ENCODE data around the gene ALK. TPM values are rescaled to one million over a fixed set of nuclear protein-coding genes. Genes with fewer than 3 reads are reported as not detected.
A peak's percentile ranks its signal among the peaks of the same experiment; 100 is the strongest.

ALK gene
- total RNA-seq, 8 experiments from 2014 or later: 0.49 to 8.8 (median 3.8) TPM

DNA sequence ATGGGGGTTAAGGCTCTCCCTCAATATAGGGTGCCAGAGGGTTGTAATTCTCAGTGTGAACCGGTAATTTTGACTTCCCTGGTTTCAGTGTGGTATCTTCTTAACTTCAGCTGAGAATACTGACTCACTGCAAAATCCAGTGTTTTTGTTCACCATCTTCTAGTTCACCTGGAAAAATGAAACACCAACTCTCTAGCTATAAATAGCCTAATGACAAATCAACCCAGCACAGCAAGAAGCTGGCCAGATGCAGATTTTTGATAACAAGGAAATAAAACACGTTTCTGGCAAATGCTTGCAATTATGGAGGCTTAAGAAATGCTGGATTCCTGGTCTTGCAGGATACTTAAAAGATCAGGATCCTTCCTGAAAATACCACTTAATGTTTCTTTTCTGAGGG is 613.9 kb downstream of the ALK start:
- in situ Hi-C loops (cut with MboI; ENCODE audit: low pct_unique_long_range_greater_than_20kb in 2 of 9, low sequenced_read_pairs in 9 of 9, unreplicated experiment in 9 of 9): no loop called here
- Histone ChIP-seq H3K27ac (no peak overlapping the region), H3K4me3 (no peak overlapping the region), H3K4me1 (replicated peaks in 1 of 2) (peaks cover 0 to 15% of the 10 kb centered on the region in 2 donors)
- WGBS, 10 experiments: 0 to 100% (median 64%) methylated on average over 1 to 2 of the region's 2 CpGs; no CpG with 5 or more reads in 3 of the 10 experiments
- ATAC-seq (replicated peaks in 6 of 8): peak in 4 of 8 experiments; percentile 33 to 37 (median 35)

DNA sequence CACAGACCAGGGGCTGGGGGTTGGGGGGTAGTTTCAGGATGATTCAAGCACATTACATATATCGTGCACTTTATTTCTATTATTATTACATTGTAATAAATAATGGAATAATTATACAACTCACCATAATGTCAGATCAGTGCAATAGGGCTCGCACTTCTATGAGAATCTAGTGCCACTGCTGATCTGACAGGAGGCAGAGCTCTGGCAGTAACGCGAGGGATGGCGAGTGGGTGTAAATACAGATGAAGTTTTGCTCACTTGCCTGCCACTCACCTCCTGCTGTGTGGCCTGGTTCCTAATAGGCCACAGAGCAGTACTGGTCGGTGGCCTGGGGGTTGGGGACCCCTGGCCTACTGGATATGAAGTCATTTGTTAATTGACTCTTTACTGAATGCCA is 615.6 kb downstream of the ALK start:
- WGBS, 10 experiments: 0 to 100% (median 80%) methylated on average over 1 to 6 of the region's 6 CpGs; no CpG with 5 or more reads in 2 of the 10 experiments
- H3K27ac ChIP-seq: no peak overlapping the region
- H3K4me1 ChIP-seq (replicated peaks in 1 of 2): peaks cover 0 to 15% of the 10 kb centered on the region in 2 donors
- no peak overlapping the region for H3K4me3 ChIP-seq
- ATAC-seq (replicated peaks in 6 of 8): no peak
- in situ Hi-C loops (cut with MboI; ENCODE audit: low pct_unique_long_range_greater_than_20kb in 2 of 9, low sequenced_read_pairs in 9 of 9, unreplicated experiment in 9 of 9): no loop called here

DNA sequence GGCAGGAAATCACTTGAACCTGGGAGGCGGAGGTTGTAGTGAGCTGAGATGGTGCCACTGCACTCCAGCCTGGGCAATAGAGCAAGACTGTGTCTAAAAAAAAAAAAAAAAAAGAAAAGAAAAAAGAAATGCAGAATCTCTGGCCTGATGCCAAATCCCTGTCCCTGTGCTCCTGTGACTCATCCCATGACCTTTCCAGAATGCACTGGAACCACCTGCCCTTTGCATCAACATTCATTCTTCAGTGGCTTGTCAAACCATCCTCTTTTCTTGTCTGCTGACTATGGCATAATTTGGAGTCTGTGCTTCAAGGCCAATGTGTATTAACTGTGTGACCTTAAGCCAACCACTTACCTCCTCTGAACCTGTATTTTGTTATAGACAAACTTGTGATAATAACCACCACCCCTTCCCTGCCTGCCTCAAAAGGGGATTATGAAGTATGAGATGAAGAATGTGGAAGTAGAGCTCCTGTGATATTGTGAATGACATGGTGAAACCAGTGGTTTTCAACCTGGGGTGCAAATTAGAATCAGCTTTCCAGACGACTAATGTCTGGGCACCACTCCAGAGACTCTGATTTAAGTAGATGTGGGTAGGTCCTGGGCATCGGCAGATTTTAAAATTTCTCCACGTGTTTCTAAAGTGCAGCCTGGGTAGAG is 616.9 kb downstream of the ALK start:
- peaks cover 0 to 7% of the 10 kb centered on the region in 2 donors for H3K4me1 ChIP-seq (replicated peaks in 1 of 2)
- H3K27ac ChIP-seq: no peak overlapping the region
- 0 to 100% (median 60%) methylated on average over 1 to 4 of the region's 4 CpGs; no CpG with 5 or more reads in 2 of the 10 experiments for WGBS, 10 experiments
- no peak overlapping the region for H3K4me3 ChIP-seq
- in situ Hi-C loops (cut with MboI; ENCODE audit: low pct_unique_long_range_greater_than_20kb in 2 of 9, low sequenced_read_pairs in 9 of 9, unreplicated experiment in 9 of 9): no loop called here
- peak in 7 of 8 experiments; percentile 26 to 59 (median 51) for ATAC-seq (replicated peaks in 6 of 8)

DNA sequence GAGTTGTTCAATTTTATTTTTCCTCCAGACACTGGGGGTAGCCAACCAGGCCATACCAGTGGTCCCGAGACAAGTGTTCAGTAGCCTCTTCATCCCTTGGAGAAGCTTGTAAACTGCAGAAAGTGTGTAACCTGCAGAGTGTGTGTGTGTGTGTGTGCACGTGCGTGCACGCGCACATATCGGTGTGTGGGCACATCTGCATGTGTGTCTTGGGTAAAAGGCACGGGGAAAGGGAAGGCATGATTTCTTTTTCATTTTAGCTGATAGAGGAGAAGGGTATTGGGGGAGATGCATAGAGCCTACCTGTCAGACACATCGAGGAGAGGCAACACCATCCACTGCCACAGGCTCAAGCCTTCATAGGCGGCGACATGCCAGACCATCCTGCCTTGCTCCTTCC is 624.8 kb downstream of the ALK start:
- in situ Hi-C loops (cut with MboI; ENCODE audit: low pct_unique_long_range_greater_than_20kb in 2 of 9, low sequenced_read_pairs in 9 of 9, unreplicated experiment in 9 of 9): no loop called here
- Histone ChIP-seq H3K4me3 (no peak overlapping the region), H3K27ac (no peak overlapping the region), H3K4me1 (replicated peaks in 1 of 2) (peaks cover 0 to 14% of the 10 kb centered on the region in 2 donors)
- ATAC-seq (replicated peaks in 6 of 8): no peak
- 40 to 100% (median 71%) methylated on average over 1 to 6 of the region's 10 CpGs; no CpG with 5 or more reads in 1 of the 10 experiments for WGBS, 10 experiments

DNA sequence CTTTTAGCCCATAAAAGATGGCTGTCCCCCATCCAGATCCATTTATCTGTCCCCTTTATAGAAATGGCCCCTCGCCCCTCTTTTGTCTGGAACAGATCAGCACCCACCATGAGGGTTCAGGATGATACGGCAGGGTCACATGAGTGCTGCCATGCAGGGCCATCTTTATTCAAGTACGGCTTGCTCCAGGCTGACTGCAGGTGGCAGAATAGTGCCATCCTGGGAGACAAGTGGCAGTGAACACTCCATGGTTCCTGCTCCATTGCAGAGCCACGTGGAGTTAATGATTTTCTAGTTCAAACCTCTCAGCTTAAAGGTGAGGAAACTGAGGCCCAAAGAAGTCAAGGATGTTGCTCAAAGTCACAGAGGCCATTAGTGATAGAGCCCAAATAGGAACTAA is 625.5 kb downstream of the ALK start:
- no peak overlapping the region for H3K4me3 ChIP-seq
- 0 to 100% (median 43%) methylated on average over 1 to 4 of the region's 4 CpGs; no CpG with 5 or more reads in 3 of the 10 experiments for WGBS, 10 experiments
- ATAC-seq (replicated peaks in 6 of 8): peak in 6 of 8 experiments; percentile 39 to 83 (median 52)

DNA sequence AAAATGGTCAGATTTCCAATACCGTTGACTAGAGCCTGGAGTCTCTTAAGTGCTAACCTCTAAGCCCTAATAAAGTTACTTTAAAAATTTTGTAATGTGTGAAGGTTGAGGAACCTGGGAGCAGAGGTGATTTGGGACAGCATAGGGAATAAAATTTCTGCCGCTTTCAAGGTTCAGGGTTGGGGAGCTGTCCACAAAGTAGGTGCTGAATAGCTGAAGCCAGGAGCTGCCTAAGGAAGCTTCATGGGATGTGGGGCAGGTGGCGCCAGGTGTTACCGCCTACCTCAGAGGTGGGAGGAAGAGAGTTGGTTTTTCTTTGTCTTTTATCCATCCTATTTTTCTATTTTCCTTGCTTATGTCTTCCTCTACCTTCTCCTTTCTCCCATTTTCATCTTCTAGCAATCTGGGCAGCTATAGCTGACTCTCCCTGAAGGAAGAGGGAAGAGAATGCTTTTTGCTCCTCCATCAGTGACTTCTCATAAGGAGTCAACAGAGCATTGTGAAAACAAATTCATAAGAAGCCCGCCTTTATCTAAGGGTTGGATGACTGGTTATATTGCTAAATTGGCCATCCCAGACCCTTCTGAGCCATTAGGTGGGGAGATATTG is 627.5 kb downstream of the ALK start:
- in situ Hi-C loops (cut with MboI; ENCODE audit: low pct_unique_long_range_greater_than_20kb in 2 of 9, low sequenced_read_pairs in 9 of 9, unreplicated experiment in 9 of 9): no loop called here
- WGBS, 10 experiments: 0 to 56% (median 13%) methylated on average over 1 to 5 of the region's 5 CpGs; no CpG with 5 or more reads in 2 of the 10 experiments
- H3K4me3 ChIP-seq: no peak overlapping the region
- peaks cover 7 to 14% of the 10 kb centered on the region in 2 donors for H3K4me1 ChIP-seq (replicated peaks in 1 of 2)
- ATAC-seq (replicated peaks in 6 of 8): peak in 2 of 8 experiments; percentile 25 to 42
- no peak overlapping the region for H3K27ac ChIP-seq

More for the DNA sequence above, 625.5 kb downstream of the ALK start:
- in situ Hi-C loops (cut with MboI; ENCODE audit: low pct_unique_long_range_greater_than_20kb in 2 of 9, low sequenced_read_pairs in 9 of 9, unreplicated experiment in 9 of 9): no loop called here
- Histone ChIP-seq H3K27ac (no peak overlapping the region), H3K4me1 (replicated peaks in 1 of 2) (peaks cover 0 to 14% of the 10 kb centered on the region in 2 donors)

DNA sequence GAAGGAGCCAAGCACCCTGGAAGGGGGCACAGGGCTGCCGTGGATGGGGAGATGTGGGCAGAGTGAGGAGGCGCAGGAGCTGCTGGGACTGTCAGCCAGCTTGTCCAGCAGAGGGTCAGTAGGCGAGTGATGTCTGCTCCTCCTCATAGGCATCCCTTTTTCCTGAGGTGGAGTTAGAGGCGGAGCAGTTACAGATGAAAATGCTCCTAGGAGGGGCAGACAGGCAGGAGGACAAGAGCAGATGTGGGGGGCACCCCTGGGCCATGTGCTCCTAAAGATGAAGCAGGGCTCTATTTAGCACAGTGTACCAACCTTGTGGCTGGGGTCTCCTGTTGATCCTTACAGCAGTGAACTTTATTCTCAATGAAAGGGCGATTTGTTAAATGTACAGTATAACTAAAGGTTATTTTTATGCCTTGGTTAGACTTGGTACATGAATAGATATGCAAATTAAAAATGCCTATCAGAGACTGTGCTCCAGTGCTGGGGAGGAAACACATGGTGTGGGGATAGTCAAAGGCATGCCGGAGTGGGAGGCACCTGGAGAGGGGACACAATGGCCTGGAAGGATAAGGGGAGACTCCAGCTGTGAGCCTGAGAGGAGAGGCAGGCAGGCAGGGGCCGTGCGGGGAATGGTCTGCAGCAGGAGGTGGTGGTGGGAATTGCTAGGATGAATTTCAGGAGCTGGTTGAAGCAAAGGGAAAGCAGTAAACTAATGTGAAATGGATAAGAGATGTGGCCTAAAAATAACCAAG is 630.9 kb downstream of the ALK start:
- WGBS, 10 experiments: 20 to 83% (median 40%) methylated on average over 1 to 3 of the region's 8 CpGs; no CpG with 5 or more reads in 2 of the 10 experiments
- ATAC-seq (replicated peaks in 6 of 8): peak in 4 of 8 experiments; percentile 27 to 70 (median 60)
- H3K4me3 ChIP-seq: no peak overlapping the region
- peaks cover 7 to 14% of the 10 kb centered on the region in 2 donors for H3K4me1 ChIP-seq (replicated peaks in 1 of 2)
- H3K27ac ChIP-seq: no peak overlapping the region
- in situ Hi-C loops (cut with MboI; ENCODE audit: low pct_unique_long_range_greater_than_20kb in 2 of 9, low sequenced_read_pairs in 9 of 9, unreplicated experiment in 9 of 9): no loop called here

DNA sequence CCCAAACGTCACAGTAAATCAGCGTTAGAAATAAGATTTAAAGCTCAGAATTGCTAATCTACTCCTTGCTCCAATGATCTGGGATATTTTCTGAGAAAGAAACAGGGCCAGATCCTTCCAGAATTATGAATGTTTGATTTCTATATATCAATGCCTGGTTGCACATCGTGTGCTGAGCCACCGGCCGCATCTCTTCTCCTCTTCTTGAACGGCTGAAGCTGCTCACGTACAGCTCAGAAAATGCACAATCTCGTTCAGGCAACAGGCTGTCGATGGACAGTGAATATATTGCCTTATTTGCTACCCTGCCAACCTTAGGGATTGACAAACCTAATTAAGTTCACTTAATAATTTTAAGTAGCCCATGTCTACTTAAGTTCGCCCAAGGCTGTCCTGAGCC is 636.7 kb downstream of the ALK start:
- in situ Hi-C loops (cut with MboI; ENCODE audit: low pct_unique_long_range_greater_than_20kb in 2 of 9, low sequenced_read_pairs in 9 of 9, unreplicated experiment in 9 of 9): no loop called here
- Histone ChIP-seq H3K4me1 (replicated peaks in 1 of 2) (peaks cover 8 to 9% of the 10 kb centered on the region in 2 donors), H3K27ac (no peak overlapping the region), H3K4me3 (no peak overlapping the region)
- no peak for ATAC-seq (replicated peaks in 6 of 8)
- WGBS, 10 experiments: 60 to 97% (median 86%) methylated on average over 2 to 9 of the region's 10 CpGs; no CpG with 5 or more reads in 1 of the 10 experiments

DNA sequence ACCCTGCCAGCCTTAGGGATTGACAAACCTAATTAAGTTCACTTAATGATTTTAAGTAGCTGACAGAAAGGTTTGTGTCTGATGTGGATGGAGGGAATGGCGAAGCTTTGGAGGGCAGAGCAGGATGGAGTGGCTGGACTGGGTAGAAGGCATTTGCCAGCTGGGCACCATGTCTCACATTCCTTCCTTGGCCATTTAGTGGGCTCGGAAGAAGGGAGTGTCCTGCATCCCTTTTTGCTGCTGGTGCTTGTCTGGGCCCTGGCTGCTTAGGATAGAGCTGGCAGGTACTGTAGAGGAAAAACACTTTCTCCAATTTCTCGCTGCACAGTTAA is 639.5 kb downstream of the ALK start:
- no peak overlapping the region for H3K4me3 ChIP-seq
- in situ Hi-C loops (cut with MboI; ENCODE audit: low pct_unique_long_range_greater_than_20kb in 2 of 9, low sequenced_read_pairs in 9 of 9, unreplicated experiment in 9 of 9): no loop called here
- H3K4me1 ChIP-seq (replicated peaks in 1 of 2): peaks cover 13 to 17% of the 10 kb centered on the region in 2 donors
- ATAC-seq (replicated peaks in 6 of 8): peak in 1 of 8 experiments; percentile 54
- H3K27ac ChIP-seq: no peak overlapping the region
- WGBS, 10 experiments: 50 to 100% (median 93%) methylated on average over 1 to 2 of the region's 3 CpGs; no CpG with 5 or more reads in 3 of the 10 experiments

DNA sequence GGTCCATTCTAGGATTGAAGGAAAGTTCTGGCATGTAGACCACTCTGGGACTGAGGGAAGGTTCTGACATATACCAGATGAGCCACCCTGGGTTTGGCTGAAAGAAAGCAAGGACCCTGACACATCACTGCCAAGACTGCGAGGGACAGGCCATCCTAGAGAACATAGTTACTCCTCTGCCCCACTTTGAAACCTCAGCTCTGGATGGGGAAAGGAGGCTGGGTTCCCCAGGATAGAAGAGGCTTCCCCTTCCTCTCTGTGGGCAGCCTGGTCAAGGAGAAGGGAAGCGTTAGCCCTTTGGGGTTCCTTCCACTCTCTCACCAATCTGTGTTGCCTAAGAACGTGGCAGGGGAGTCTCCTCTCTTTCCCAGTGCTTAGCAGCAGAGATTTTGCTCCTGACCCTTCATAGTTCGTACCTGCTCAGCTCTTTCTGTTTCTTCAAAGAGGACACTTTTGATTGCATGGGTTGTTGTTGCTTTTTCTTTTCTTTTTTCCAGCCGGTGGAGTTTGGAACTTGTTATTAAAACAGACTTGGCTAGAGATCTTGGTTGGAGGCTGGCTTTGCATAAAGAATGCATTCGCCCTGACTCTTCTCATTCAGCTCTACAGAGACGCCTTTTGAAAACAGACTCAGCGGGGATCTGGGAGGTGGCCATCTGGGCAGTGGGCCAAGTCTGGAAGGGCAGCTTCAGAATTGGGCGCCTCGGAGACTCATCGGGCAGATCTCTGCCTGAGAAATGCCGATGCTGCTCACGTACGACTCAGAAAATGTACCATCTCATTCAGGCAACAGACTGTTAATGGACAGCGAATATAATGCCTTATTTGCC is 640.1 kb downstream of the ALK start:
- peak; percentile 94 to 99 (median 98) for ATAC-seq (replicated peaks in 6 of 8)
- Histone ChIP-seq H3K27ac (no peak overlapping the region), H3K4me3 (no peak overlapping the region), H3K4me1 (replicated peaks in 1 of 2) (peaks cover 13 to 17% of the 10 kb centered on the region in 2 donors)
- in situ Hi-C loops (cut with MboI; ENCODE audit: low pct_unique_long_range_greater_than_20kb in 2 of 9, low sequenced_read_pairs in 9 of 9, unreplicated experiment in 9 of 9): no loop called here
- 10 to 61% (median 40%) methylated on average over 1 to 12 of the region's 15 CpGs for WGBS, 10 experiments

DNA sequence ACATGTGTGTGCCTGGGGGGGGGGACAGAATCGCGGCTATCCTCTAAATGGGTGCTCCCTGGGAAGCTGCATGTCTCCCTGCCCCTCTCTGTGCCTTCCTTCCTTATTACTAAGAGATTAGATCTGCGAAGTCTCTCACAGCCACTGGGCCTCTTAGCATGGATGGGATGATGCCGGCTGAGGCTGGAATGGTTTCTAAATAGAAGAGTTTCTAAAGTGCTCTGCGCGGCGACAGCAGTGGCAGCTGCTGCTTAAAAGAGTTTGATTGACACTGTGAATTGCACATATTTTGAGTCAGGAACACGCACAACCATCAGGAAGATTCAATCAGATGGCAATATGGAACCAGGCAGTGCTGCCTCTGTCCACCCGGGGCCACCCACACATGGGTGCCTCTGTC is 642.4 kb downstream of the ALK start:
- Histone ChIP-seq H3K4me3 (no peak overlapping the region), H3K27ac (no peak overlapping the region), H3K4me1 (replicated peaks in 1 of 2) (peaks cover 13 to 17% of the 10 kb centered on the region in 2 donors)
- in situ Hi-C loops (cut with MboI; ENCODE audit: low pct_unique_long_range_greater_than_20kb in 2 of 9, low sequenced_read_pairs in 9 of 9, unreplicated experiment in 9 of 9): no loop called here
- no peak for ATAC-seq (replicated peaks in 6 of 8)
- 52 to 100% (median 100%) methylated on average over 1 to 9 of the region's 9 CpGs; no CpG with 5 or more reads in 3 of the 10 experiments for WGBS, 10 experiments

DNA sequence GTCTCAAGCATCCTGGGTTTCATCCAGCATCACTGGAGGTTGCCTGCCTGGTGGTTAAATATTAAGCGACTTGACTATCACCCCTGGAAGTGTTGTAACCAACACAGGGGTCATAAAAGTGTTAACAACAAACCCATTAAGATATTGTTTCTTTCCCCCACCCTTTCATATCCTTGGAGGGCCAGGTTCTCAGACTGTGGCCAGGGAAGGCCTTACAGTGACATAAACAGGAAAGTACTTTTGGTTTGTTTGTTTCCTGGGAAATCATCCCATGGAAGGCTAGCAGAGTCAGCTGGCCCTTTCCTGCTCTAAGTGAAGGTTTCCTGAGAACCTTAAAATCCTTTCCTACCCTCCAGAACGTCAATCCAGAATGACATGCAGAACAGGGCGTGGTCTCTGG is 645.2 kb downstream of the ALK start:
- WGBS, 10 experiments: 20 to 100% (median 56%) methylated on average over 1 to 3 of the region's 3 CpGs; no CpG with 5 or more reads in 2 of the 10 experiments

More for the DNA sequence above, 645.2 kb downstream of the ALK start:
- Histone ChIP-seq H3K4me3 (no peak overlapping the region), H3K4me1 (replicated peaks in 1 of 2) (peaks cover 5 to 12% of the 10 kb centered on the region in 2 donors), H3K27ac (no peak overlapping the region)
- in situ Hi-C loops (cut with MboI; ENCODE audit: low pct_unique_long_range_greater_than_20kb in 2 of 9, low sequenced_read_pairs in 9 of 9, unreplicated experiment in 9 of 9): no loop called here
- ATAC-seq (replicated peaks in 6 of 8): no peak
